HG03196 (cell line): ENCODE measurements around the gene CENPL.
A peak's percentile ranks its signal among the peaks of the same experiment; 100 is the strongest.
"Not testable (repeated sequence)": the region's sequence is repeated elsewhere in the genome, so short reads cannot be mapped to it uniquely, and the experiment has no call there.

Source experiments
- ATAC-seq: cut with Tn5 transposase; IDR thresholded peaks from one replicate; pipeline ENCODE4 v1.9.1; 2021; ENCODE audit not compliant: unreplicated experiment

The CENPL gene

GRCh38 chr1:173859547-173859946, 34.9 kb upstream of the CENPL start:
- not testable (repeated sequence) for ATAC-seq

GRCh38 chr1:173857363-173857917, 32.8 kb upstream of the CENPL start:
- no peak for ATAC-seq

GRCh38 chr1:173856903-173857302, 32.2 kb upstream of the CENPL start:
- ATAC-seq = no peak

- no peak for ATAC-seq
Observed at GRCh38 chr1:173856014-173856413, 31.3 kb upstream of the CENPL start.

- ATAC-seq = no peak
Observed at GRCh38 chr1:173853074-173853473, 28.4 kb upstream of the CENPL start.

GRCh38 chr1:173852105-173852504, 27.4 kb upstream of the CENPL start:
- no peak for ATAC-seq

GRCh38 chr1:173832748-173833147, 8.1 kb upstream of the CENPL start:
- no peak for ATAC-seq

- ATAC-seq = no peak
Observed at GRCh38 chr1:173827611-173828010, 2.9 kb upstream of the CENPL start.

- peak; percentile 39 for ATAC-seq
Observed at GRCh38 chr1:173823781-173824314, 835 bp downstream of the CENPL start.

- no peak for ATAC-seq
Observed at GRCh38 chr1:173821680-173822079, 3.0 kb downstream of the CENPL start.

- ATAC-seq = no peak
Observed at GRCh38 chr1:173818459-173818858, 6.2 kb downstream of the CENPL start.

GRCh38 chr1:173813654-173814053, 11.0 kb downstream of the CENPL start:
- ATAC-seq = not testable (repeated sequence)

- ATAC-seq = no peak
Observed at GRCh38 chr1:173802961-173803360, 21.7 kb downstream of the CENPL start.

- not testable (repeated sequence) for ATAC-seq
Observed at GRCh38 chr1:173799995-173800394, 24.7 kb downstream of the CENPL start.

- ATAC-seq = no peak
Observed at GRCh38 chr1:173798078-173798477, 26.6 kb downstream of the CENPL start.

GRCh38 chr1:173789841-173790240, 34.8 kb downstream of the CENPL start:
- no peak for ATAC-seq

- ATAC-seq = no peak
Observed at GRCh38 chr1:173784997-173785396, 39.7 kb downstream of the CENPL start.

GRCh38 chr1:173779936-173780335, 44.7 kb downstream of the CENPL start:
- ATAC-seq = no peak

- ATAC-seq = no peak
Observed at GRCh38 chr1:173775578-173776226, 49.0 kb downstream of the CENPL start.

- no peak for ATAC-seq
Observed at GRCh38 chr1:173771560-173771959, 53.1 kb downstream of the CENPL start.

GRCh38 chr1:173770330-173770729, 54.4 kb downstream of the CENPL start:
- ATAC-seq = not testable (repeated sequence)

GRCh38 chr1:173768827-173769226, 55.9 kb downstream of the CENPL start:
- no peak for ATAC-seq

GRCh38 chr1:173768206-173768605, 56.5 kb downstream of the CENPL start:
- no peak for ATAC-seq
